Central memory CD8-positive, alpha-beta T cell (primary cell): Measurements from ENCODE around the gene PTPRH.

ENCODE experiments used
- ATAC-seq: fragments of 150-1000 bp; cut with Tn5 transposase; replicated peaks from 2 replicates; pipeline ENCODE4 v1.10.0; 2022; ENCODE audit warnings: mild to moderate bottlenecking, moderate FRiP score, moderate number of reproducible peaks; ENCODE audit not compliant: poor library complexity, severe bottlenecking; ENCODE audit errors: extremely low read depth
- DNase-seq, 2 donors: peaks; one replicate each; pipeline ENCODE4 v3.0.0; 2021; ENCODE audit warnings: low spot score in 2 of 2
- H3K27ac Mint-ChIP-seq: one replicate; pipeline ENCODE4 v1.8.0; 2022; ENCODE audit warnings: low read depth, mild to moderate bottlenecking, moderate library complexity, mixed read lengths
- H3K27me3 Mint-ChIP-seq: one replicate; pipeline ENCODE4 v1.8.0; 2022; ENCODE audit warnings: mixed read lengths
- H3K36me3 Mint-ChIP-seq: one replicate; pipeline ENCODE4 v1.8.0; 2022; ENCODE audit warnings: mild to moderate bottlenecking, moderate library complexity, mixed read lengths; ENCODE audit not compliant: insufficient read depth
- H3K4me1 Mint-ChIP-seq: one replicate; pipeline ENCODE4 v1.8.0; 2022; ENCODE audit warnings: mixed read lengths
- H3K4me3 Mint-ChIP-seq: one replicate; pipeline ENCODE4 v1.8.0; 2022; ENCODE audit warnings: mild to moderate bottlenecking, moderate library complexity, mixed read lengths
- H3K9me3 Mint-ChIP-seq: one replicate; pipeline ENCODE4 v1.8.0; 2022; ENCODE audit warnings: mixed read lengths

The PTPRH gene

DNA sequence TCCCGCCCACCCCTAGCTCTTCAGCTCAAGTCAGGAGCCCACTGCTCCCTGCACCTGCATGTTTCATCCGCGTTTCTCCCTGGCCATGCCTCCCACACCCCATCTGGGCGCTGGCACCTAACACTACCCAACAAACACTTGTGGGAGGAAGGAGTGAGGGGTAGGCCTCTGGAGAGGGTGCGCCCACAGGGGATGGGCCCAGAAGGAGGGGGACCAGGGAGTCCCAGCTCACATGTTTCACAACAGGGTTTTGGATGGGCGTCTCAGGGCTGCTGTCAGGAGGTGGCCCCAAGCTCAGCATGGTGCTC is 31.4 kb upstream of the PTPRH start:
- ATAC-seq, result no peak
- DNase-seq, result no peak
- peaks cover 15% of the 10 kb centered on the region for H3K4me1 Mint-ChIP-seq
- H3K36me3 Mint-ChIP-seq, result peaks cover 72% of the 10 kb centered on the region
- H3K4me3 Mint-ChIP-seq, result no peak overlapping the region
- H3K27me3 Mint-ChIP-seq, result no peaks in the 10 kb centered on the region
- no peaks in the 10 kb centered on the region for H3K9me3 Mint-ChIP-seq
- no peak overlapping the region for H3K27ac Mint-ChIP-seq

DNA sequence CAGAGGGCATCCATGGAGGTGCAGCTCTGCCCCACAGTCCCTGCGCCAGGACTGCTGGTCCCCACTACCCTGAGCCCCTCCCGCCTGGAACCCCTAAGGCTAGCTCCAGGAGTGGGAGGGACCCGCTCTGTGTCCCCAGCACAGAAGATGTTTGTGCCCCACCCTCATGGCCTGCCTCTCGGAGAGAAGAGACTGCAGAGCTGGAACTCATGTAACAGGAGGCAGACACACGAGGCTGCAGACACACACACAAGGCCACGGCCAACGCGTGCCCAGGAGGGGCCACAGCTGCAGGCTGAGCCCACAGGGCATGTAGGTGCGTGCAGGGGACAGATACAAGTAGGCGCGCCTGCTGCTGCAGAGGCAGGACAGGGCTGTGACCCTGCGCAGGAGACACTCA is 29.7 kb upstream of the PTPRH start:
- Mint-ChIP-seq H3K4me3 (no peak overlapping the region), H3K27me3 (no peaks in the 10 kb centered on the region), H3K4me1 (peaks cover 27% of the 10 kb centered on the region), H3K9me3 (no peaks in the 10 kb centered on the region), H3K36me3 (peaks cover 78% of the 10 kb centered on the region), H3K27ac (no peak overlapping the region)
- DNase-seq (no peak), ATAC-seq (no peak)

DNA sequence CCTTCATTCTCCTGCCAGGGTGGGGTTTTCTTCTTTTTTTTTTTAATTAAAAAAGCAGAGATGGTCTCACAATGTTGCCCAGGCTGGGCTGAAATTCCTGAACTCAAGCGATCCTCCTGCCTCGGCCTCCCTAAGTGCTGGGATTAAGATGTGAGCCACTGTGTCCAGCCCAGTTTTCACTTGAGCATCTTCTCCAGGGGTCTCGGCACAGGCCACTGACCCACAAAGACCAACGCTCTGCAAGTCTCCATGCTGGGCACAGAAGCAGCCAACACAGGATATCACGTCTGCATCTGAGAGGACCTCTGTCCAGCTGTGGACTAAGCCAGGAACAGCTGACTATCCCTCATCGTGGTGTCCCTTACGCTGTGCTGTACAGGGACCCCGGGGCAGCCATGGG is 28.7 kb upstream of the PTPRH start:
- Mint-ChIP-seq H3K4me3 (no peak overlapping the region), H3K36me3 (peaks cover 78% of the 10 kb centered on the region)

DNA sequence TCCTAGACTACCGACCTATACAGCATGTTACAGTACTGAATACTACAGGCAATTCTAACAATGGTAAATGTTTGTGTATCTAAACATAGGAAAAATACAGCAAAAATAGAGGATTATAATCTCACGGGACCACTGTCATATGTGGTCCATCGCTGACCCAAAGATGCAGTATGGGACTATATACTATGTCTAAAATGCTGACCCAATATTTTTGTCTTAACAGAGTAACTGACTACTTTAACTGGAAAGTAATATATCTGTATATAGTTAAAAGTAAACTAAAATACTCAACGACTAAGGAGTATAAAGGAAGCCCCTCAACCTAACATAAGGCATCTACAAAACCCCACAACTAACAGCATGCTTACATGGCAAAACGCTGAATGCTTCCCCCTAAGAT is 23.7 kb upstream of the PTPRH start:
- H3K27ac Mint-ChIP-seq, result no peak overlapping the region

More for the DNA sequence above, 28.7 kb upstream of the PTPRH start:
- H3K9me3 Mint-ChIP-seq, result no peaks in the 10 kb centered on the region
- ATAC-seq, result no peak
- no peak overlapping the region for H3K27ac Mint-ChIP-seq
- H3K4me1 Mint-ChIP-seq, result peaks cover 28% of the 10 kb centered on the region
- H3K27me3 Mint-ChIP-seq, result no peaks in the 10 kb centered on the region
- no peak for DNase-seq

DNA sequence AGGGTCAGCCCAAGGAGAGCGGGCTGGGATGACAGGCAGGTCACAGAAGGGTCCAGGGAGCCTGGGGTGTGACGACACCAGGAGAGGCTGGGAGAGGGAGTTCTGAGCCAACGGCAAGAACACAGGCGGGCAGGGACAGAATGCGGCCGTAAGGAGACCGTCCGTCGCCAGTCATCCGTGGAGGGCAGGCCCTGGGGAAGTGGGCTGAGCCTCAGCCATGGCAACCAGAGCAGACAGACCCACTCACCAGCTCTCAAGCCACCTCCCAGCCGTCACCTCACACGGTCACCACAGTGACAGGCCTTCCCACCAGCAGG is 22.9 kb upstream of the PTPRH start:
- H3K9me3 Mint-ChIP-seq, result no peaks in the 10 kb centered on the region
- DNase-seq (no peak), ATAC-seq (no peak)
- peaks cover 23% of the 10 kb centered on the region for H3K4me1 Mint-ChIP-seq
- no peaks in the 10 kb centered on the region for H3K27me3 Mint-ChIP-seq
- no peak overlapping the region for H3K27ac Mint-ChIP-seq
- H3K4me3 Mint-ChIP-seq, result no peak overlapping the region
- peaks cover 60% of the 10 kb centered on the region for H3K36me3 Mint-ChIP-seq

More for the DNA sequence above, 23.7 kb upstream of the PTPRH start:
- H3K4me1 Mint-ChIP-seq, result peaks cover 23% of the 10 kb centered on the region
- ATAC-seq (no peak), DNase-seq (no peak)
- H3K4me3 Mint-ChIP-seq, result no peak overlapping the region
- H3K9me3 Mint-ChIP-seq, result no peaks in the 10 kb centered on the region
- peaks cover 67% of the 10 kb centered on the region for H3K36me3 Mint-ChIP-seq
- no peaks in the 10 kb centered on the region for H3K27me3 Mint-ChIP-seq

DNA sequence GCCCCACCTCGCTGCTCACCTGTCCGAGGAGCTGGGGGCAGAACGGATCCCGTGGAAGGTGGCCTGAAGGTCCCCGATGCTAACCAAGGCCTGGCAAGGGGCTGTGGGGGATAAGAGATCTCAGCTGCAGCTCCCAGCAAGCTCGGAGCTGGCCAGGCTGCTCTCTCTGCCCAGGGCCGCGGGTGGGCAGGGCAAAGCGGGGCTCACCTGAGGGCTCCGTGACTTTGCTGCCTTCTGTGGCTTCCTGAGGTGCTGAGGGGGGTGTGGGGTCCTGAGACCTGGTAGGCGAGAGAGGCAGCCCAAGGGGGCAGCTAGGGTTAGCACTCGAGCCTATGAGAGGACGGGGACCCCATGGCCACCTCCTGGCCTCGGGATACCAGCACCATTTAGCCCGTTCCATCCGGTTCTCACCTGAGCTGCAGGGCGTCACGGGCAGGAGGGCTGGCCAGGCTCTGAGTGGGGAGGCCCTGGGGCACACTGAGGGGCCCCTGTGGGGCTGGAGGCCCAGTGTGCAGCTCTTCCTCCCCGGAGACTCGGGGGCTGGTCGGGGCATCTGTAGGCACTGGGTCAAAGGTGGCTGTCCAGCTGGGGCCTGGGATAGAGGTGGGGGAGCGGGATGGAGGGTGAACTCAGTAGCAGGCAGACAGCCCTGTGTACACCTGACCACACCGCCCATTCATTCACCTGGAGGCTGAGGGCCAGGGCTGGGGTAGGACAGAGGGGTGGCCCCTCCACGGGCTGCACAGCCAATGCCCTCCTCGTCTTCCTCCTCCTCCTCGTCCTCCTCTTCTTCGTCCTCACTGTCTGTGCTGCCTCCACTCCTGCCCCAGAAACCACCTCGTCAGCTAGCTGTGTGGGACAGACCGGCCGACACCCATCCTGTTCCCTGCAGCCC is 22.3 kb upstream of the PTPRH start:
- H3K27me3 Mint-ChIP-seq, result no peaks in the 10 kb centered on the region
- DNase-seq (no peak), ATAC-seq (no peak)
- peaks cover 22% of the 10 kb centered on the region for H3K4me1 Mint-ChIP-seq
- no peak overlapping the region for H3K4me3 Mint-ChIP-seq
- H3K27ac Mint-ChIP-seq, result no peak overlapping the region
- no peaks in the 10 kb centered on the region for H3K9me3 Mint-ChIP-seq
- H3K36me3 Mint-ChIP-seq, result peaks cover 54% of the 10 kb centered on the region

DNA sequence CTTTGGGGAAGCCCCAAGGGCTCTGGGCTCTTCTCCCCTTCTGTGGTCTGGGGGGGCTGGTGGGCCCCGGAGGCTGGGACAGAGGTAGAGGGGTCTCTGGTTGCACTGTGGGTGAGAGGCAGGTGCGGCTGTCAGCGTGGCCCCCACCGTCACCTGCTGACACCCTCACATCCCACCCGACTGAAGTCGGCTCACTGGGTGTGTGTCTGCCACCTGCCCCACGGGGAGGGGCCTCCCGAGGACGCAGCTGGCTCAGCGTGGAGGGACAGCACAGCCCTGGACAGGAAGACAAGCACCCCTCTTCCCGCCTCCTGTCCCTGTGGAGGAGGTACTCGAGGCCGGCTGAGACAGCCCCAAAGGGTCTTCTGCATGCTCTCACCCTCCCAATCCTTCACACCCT is 21.5 kb upstream of the PTPRH start:
- no peak overlapping the region for H3K4me3 Mint-ChIP-seq
- H3K27ac Mint-ChIP-seq, result no peak overlapping the region
- DNase-seq (no peak), ATAC-seq (no peak)
- peaks cover 47% of the 10 kb centered on the region for H3K36me3 Mint-ChIP-seq
- no peaks in the 10 kb centered on the region for H3K9me3 Mint-ChIP-seq
- no peaks in the 10 kb centered on the region for H3K27me3 Mint-ChIP-seq
- H3K4me1 Mint-ChIP-seq, result peaks cover 13% of the 10 kb centered on the region

DNA sequence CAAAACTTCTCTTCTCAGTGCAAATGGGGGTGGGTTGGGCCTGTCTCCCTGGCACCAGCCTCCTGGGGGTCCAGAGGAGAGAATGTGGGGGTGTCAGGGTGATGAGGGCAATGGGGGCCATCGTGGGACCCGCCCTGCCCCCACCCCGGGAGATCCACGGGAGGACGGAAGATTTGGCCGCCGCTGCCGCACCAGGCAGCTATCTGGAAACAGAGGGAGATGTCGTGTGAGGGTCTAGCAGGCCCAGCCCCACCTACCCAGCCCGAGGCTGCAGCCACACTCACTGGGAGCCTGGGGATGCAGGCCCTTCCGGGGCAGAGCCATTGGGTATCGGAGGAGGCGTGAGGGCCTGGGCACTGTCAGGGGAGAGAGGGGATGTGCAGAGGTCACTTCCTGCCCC is 21.0 kb upstream of the PTPRH start:
- no peaks in the 10 kb centered on the region for H3K9me3 Mint-ChIP-seq
- H3K27me3 Mint-ChIP-seq, result no peaks in the 10 kb centered on the region
- peaks cover 18% of the 10 kb centered on the region for H3K4me1 Mint-ChIP-seq
- DNase-seq, result no peak
- ATAC-seq, result no peak
- H3K4me3 Mint-ChIP-seq, result no peak overlapping the region
- H3K27ac Mint-ChIP-seq, result no peak overlapping the region
- H3K36me3 Mint-ChIP-seq, result peaks cover 46% of the 10 kb centered on the region

DNA sequence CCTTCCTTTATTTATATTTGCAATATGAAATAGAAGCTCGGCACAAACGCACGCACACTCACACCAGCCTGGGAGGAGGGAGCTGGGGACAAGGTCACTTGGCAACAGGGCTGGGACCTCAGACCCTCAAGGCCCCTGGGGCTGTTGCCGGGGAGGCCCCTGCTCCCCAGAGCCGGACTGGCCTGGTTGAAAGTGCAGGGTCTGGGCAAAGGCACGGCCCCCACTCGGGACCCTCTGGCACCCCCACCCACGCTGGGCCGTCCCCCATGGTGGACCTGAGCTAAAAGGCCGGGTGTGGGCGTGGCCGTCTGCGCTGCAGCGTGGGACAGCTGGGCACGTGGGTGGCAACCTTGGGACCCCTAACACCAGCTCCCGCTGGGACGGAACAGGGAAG is 20.5 kb upstream of the PTPRH start:
- no peaks in the 10 kb centered on the region for H3K9me3 Mint-ChIP-seq
- no peak for ATAC-seq
- peaks cover 43% of the 10 kb centered on the region for H3K36me3 Mint-ChIP-seq
- H3K27me3 Mint-ChIP-seq, result no peaks in the 10 kb centered on the region
- no peak for DNase-seq
- peaks cover 15% of the 10 kb centered on the region for H3K4me1 Mint-ChIP-seq
- H3K4me3 Mint-ChIP-seq, result no peak overlapping the region
- no peak overlapping the region for H3K27ac Mint-ChIP-seq

DNA sequence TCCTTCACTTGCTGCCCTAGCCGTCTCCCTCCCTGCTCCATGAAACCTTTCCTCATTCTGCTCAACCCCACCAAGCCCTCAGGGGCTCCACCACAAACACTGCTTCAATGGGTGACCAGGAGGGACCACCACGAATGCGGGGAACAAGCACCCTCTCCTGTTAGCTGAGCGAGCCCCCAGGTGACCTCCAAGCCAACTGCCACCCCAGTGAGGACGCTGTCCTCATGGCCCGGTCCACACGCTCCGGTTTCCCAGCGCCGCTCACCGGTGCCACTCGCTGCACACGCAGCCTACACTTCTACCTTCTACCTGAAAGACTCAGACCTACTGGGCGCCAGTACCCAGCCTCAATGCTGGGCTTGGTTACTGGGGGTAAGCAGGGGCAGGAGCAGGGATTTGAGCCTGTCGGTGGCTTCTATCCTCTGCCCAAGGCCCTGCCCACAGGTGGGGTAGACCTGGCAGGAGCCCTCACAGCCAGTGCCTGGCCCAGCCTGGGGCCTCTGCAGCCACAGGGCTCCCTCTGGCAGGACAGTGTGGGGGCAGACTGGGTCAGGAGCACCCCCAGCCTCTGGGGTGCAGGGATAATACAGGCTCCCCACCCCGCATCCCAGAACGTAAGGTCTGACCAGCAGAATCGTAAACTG is 20.0 kb upstream of the PTPRH start:
- no peak for ATAC-seq
- DNase-seq, result no peak
- peak overlapping the region; percentile 53 for H3K27ac Mint-ChIP-seq

DNA sequence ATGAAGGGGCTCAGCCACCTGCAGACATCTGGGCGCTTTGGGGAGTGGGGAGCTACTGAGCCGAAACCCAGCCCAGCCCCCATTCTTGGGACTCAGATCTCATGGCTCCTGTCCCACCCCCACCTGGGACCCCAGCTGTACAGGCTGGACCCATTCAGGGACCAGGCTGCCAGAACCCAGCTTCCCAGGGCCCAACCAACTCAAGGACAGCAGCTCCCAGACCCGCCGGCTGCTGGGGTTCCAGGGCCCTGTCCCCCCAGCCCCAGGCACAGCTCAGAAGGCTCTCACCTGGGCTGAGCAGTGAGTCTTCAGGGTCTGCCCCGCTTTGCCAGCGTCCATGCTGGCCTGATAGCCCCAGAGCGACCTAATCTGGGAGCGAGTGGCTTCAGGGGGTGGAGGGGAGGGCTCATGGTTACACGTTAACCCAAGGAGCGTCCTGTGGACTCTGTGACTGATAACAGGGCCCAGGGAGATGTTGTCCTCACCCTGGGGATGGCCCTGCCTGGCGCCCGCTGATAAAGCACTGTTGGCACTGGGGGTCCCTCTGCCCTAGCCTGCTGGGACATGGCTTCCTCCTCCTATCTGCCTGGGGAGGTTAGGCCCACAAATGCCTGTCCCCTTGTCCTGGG is 19.2 kb upstream of the PTPRH start, which contains the start of gene TMEM86B:
TMEM86B (minus strand) TSS at position 361 of the 629 bp plus-strand sequence; CDS start at position 339, 22 bp downstream.
- Mint-ChIP-seq H3K4me1 (peaks cover 6% of the 10 kb centered on the region), H3K9me3 (no peaks in the 10 kb centered on the region), H3K27ac (peak within 1 kb of the TSS; percentile 79), H3K4me3 (no peak within 1 kb of the TSS), H3K36me3 (peaks cover 30% of the 10 kb centered on the region), H3K27me3 (no peaks in the 10 kb centered on the region)
- no peak for ATAC-seq
- DNase-seq, result no peak

More for the DNA sequence above, 20.0 kb upstream of the PTPRH start:
- Mint-ChIP-seq H3K4me1 (peaks cover 10% of the 10 kb centered on the region), H3K36me3 (peaks cover 38% of the 10 kb centered on the region), H3K4me3 (no peak overlapping the region), H3K9me3 (no peaks in the 10 kb centered on the region), H3K27me3 (no peaks in the 10 kb centered on the region)

DNA sequence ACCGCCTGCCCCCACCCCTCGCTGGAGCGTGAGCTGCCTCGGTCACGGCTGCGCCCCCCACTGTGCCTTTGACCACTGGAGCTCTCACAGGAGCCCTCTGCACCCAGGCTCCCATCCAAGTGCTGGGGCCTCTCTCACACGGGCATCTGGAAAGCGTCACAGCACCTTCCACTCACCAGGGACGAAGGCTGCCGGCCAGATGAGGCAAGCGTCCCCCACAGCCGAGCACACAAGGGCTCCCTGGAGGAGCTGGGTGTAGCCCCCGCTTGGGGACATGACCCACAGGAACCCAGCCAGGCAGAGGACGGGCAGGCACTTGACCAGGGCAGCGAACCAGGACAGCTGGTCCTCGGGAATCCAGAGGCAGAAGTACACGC is 18.7 kb upstream of the PTPRH start:
- no peaks in the 10 kb centered on the region for H3K27me3 Mint-ChIP-seq
- DNase-seq, result no peak
- peak overlapping the region; percentile 79 for H3K27ac Mint-ChIP-seq
- H3K4me1 Mint-ChIP-seq, result peaks cover 6% of the 10 kb centered on the region
- peaks cover 28% of the 10 kb centered on the region for H3K36me3 Mint-ChIP-seq
- H3K4me3 Mint-ChIP-seq, result no peak overlapping the region
- H3K9me3 Mint-ChIP-seq, result no peaks in the 10 kb centered on the region
- ATAC-seq, result no peak
